IMR-90 (cell line): ENCODE measurements around the gene ARMC10. TPM values are rescaled to one million over a fixed set of nuclear protein-coding genes. Genes with fewer than 3 reads are reported as not detected.

Experiments
- ATAC-seq: fragments of 200-7000 bp; cut with Tn5 transposase; 2 replicates; pipeline ENCODE4 v1.9.1; 2020; ENCODE audit warnings: low read depth, mild to moderate bottlenecking, moderate library complexity
- BruUV-seq: library from RNA; stranded (reverse); fragments of 400-500 nt; replicated peaks from 2 replicates; lab custom pipeline; 2021; lab: Mats Ljungman, UMichigan
- CTCF ChIA-PET: fragments of 300-600 bp; formaldehyde crosslinking; extraction: SDS; loops from one replicate; lab custom pipeline; 2021; ENCODE audit warnings: antibody characterized with exemption; lab: Yijun Ruan, JAX
- POLR2A ChIA-PET: fragments of 300-600 bp; sonication (Branson Sonifier 250); formaldehyde crosslinking; loops from one replicate; lab custom pipeline; 2022; ENCODE audit warnings: antibody characterized with exemption; ENCODE audit not compliant: unreplicated experiment; lab: Charles Lee
- DNase-seq: peaks from one replicate; pipeline ENCODE4 v3.0.0; 2013
- H2AFZ ChIP-seq: replicated peaks from 2 replicates; pipeline ENCODE3; 2013; ENCODE audit warnings: low read length, mild to moderate bottlenecking; ENCODE audit not compliant: poor library complexity
- H2AK5ac ChIP-seq: 2 replicates; pipeline ENCODE4 v1.6.1; 2013; ENCODE audit warnings: low read depth, low read length, inconsistent platforms
- H2AK9ac ChIP-seq: replicated peaks from 2 replicates; pipeline ENCODE3; 2013; ENCODE audit warnings: mild to moderate bottlenecking, low read depth, low read length, moderate library complexity; ENCODE audit not compliant: poor library complexity
- H2BK120ac ChIP-seq: 2 replicates; pipeline ENCODE4 v1.6.1; 2013; ENCODE audit warnings: low read depth, low read length, inconsistent platforms
- H2BK15ac ChIP-seq: 3 replicates; pipeline ENCODE4 v1.6.1; 2013; ENCODE audit warnings: low read depth, low read length, inconsistent platforms
- H2BK20ac ChIP-seq: 2 replicates; pipeline ENCODE4 v1.6.1; 2013; ENCODE audit warnings: low read depth, mild to moderate bottlenecking, inconsistent platforms, low read length, moderate library complexity
- H2BK5ac ChIP-seq: 2 replicates; pipeline ENCODE4 v1.6.1; 2013; ENCODE audit warnings: mild to moderate bottlenecking, low read depth, low read length, inconsistent platforms; ENCODE audit not compliant: poor library complexity, severe bottlenecking
- H3K14ac ChIP-seq: replicated peaks from 2 replicates; pipeline ENCODE4 v1.6.1; 2013; ENCODE audit warnings: low read depth, low read length, inconsistent platforms
- H3K18ac ChIP-seq: 2 replicates; pipeline ENCODE4 v1.6.1; 2013; ENCODE audit warnings: low read depth, low read length, control low read depth
- H3K23ac ChIP-seq: 2 replicates; pipeline ENCODE4 v1.6.1; 2013; ENCODE audit warnings: low read depth, low read length, inconsistent platforms
- H3K27ac ChIP-seq: 2 replicates; pipeline ENCODE4 v1.5.1; 2013; ENCODE audit warnings: mild to moderate bottlenecking, control low read depth, low read length; ENCODE audit not compliant: insufficient read depth
- H3K27me3 ChIP-seq: 2 replicates; pipeline ENCODE4 v1.6.1; 2013; ENCODE audit warnings: low read length; ENCODE audit not compliant: control insufficient read depth, insufficient read depth
- H3K36me3 ChIP-seq: 2 replicates; pipeline ENCODE4 v1.6.1; 2013; ENCODE audit warnings: low read length, mixed read lengths; ENCODE audit not compliant: control insufficient read depth, insufficient read depth
- H3K4ac ChIP-seq: 2 replicates; pipeline ENCODE4 v1.6.1; 2013; ENCODE audit warnings: low read depth, low read length, inconsistent platforms
- H3K4me1 ChIP-seq: 2 replicates; pipeline ENCODE4 v1.6.1; 2013; ENCODE audit warnings: low read length, mixed read lengths; ENCODE audit not compliant: control insufficient read depth, insufficient read depth
- H3K4me2 ChIP-seq: 2 replicates; pipeline ENCODE4 v1.6.1; 2013; ENCODE audit warnings: low read depth, mild to moderate bottlenecking, control low read depth, low read length, moderate library complexity
- H3K4me3 ChIP-seq: 2 replicates; pipeline ENCODE4 v1.5.1; 2013; ENCODE audit warnings: low read depth, mild to moderate bottlenecking, control low read depth, low read length, moderate library complexity; ENCODE audit not compliant: insufficient read depth
- H3K56ac ChIP-seq: 2 replicates; pipeline ENCODE4 v1.6.1; 2013; ENCODE audit warnings: low read length, inconsistent platforms; ENCODE audit not compliant: insufficient read depth; ENCODE audit errors: extremely low read depth
- H3K79me1 ChIP-seq, 2 experiments: 2 replicates each; pipeline ENCODE4 v1.6.1; 2013; ENCODE audit warnings: low read length in 2 of 2, inconsistent platforms in 1 of 2, low read depth in 1 of 2
- H3K9ac ChIP-seq: 2 replicates; pipeline ENCODE4 v1.6.1; 2013; ENCODE audit warnings: low read depth, low read length, control low read depth
- H3K9me1 ChIP-seq: 2 replicates; pipeline ENCODE4 v1.6.1; 2013; ENCODE audit warnings: low read length, inconsistent platforms; ENCODE audit not compliant: insufficient read depth
- H3K9me3 ChIP-seq: 2 replicates; pipeline ENCODE4 v1.6.1; 2013; ENCODE audit warnings: low read length; ENCODE audit not compliant: control insufficient read depth, insufficient read depth
- H4K20me1 ChIP-seq: 2 replicates; pipeline ENCODE4 v1.6.1; 2013; ENCODE audit warnings: low read length, inconsistent platforms; ENCODE audit not compliant: insufficient read depth
- H4K5ac ChIP-seq: 2 replicates; pipeline ENCODE4 v1.6.1; 2013; ENCODE audit warnings: mild to moderate bottlenecking, low read depth, low read length, control low read depth
- H4K8ac ChIP-seq, 2 experiments: 2 replicates each; pipeline ENCODE4 v1.6.1; 2013; ENCODE audit warnings: low read depth in 2 of 2, low read length in 2 of 2, control low read depth in 1 of 2, inconsistent platforms in 1 of 2
- H4K91ac ChIP-seq: 2 replicates; pipeline ENCODE4 v1.6.1; 2013; ENCODE audit warnings: low read depth, low read length, inconsistent platforms; ENCODE audit not compliant: insufficient read depth
- BHLHE40 ChIP-seq: fragments of 150-350 bp; IDR thresholded peaks from 2 replicates; pipeline ENCODE4 v1.6.1; 2016; ENCODE audit warnings: mild to moderate bottlenecking, low read depth, low read length
- CEBPB ChIP-seq: IDR thresholded peaks from 2 replicates; pipeline ENCODE4 v1.6.1; 2012; ENCODE audit warnings: low read depth, low read length, improper control_type of control experiment
- CHD1 ChIP-seq: IDR thresholded peaks from 2 replicates; pipeline ENCODE4 v1.6.1; 2012; ENCODE audit warnings: low read depth, low read length, improper control_type of control experiment
- CTCF ChIP-seq: conservative IDR thresholded peaks from 2 replicates; pipeline ENCODE4 v1.5.1; 2012; ENCODE audit warnings: mild to moderate bottlenecking, low read depth, low read length, improper control_type of control experiment
- ELK1 ChIP-seq: fragments of 150-350 bp; IDR thresholded peaks from 2 replicates; pipeline ENCODE4 v1.6.1; 2016; ENCODE audit warnings: low read depth, mild to moderate bottlenecking, low read length, moderate library complexity, borderline replicate concordance
- FOS ChIP-seq: fragments of 150-350 bp; IDR thresholded peaks from 2 replicates; pipeline ENCODE4 v1.6.1; 2016; ENCODE audit warnings: low read depth, low read length
- MAFK ChIP-seq: IDR thresholded peaks from 2 replicates; pipeline ENCODE4 v1.6.1; 2012; ENCODE audit warnings: low read depth, low read length, improper control_type of control experiment
- MAZ ChIP-seq: IDR thresholded peaks from 2 replicates; pipeline ENCODE4 v1.6.1; 2012; ENCODE audit warnings: low read depth, mild to moderate bottlenecking, low read length, improper control_type of control experiment, moderate library complexity, borderline replicate concordance
- MXI1 ChIP-seq: IDR thresholded peaks from 2 replicates; pipeline ENCODE4 v1.6.1; 2012; ENCODE audit warnings: low read depth, mild to moderate bottlenecking, low read length, moderate library complexity, borderline replicate concordance
- NFE2L2 ChIP-seq: fragments of 150-350 bp; IDR thresholded peaks from 2 replicates; pipeline ENCODE4 v1.6.1; 2016; ENCODE audit warnings: low read depth, mild to moderate bottlenecking, low read length
- POLR2A ChIP-seq: IDR thresholded peaks from 2 replicates; pipeline ENCODE4 v1.6.1; 2012; ENCODE audit warnings: mild to moderate bottlenecking, low read depth, low read length
- RAD21 ChIP-seq: IDR thresholded peaks from 2 replicates; pipeline ENCODE4 v1.6.1; 2012; ENCODE audit warnings: low read length, improper control_type of control experiment
- RCOR1 ChIP-seq: IDR thresholded peaks from 2 replicates; pipeline ENCODE4 v1.6.1; 2012; ENCODE audit warnings: mild to moderate bottlenecking, low read length, improper control_type of control experiment; ENCODE audit not compliant: insufficient replicate concordance
- RFX5 ChIP-seq: IDR thresholded peaks from 2 replicates; pipeline ENCODE4 v1.8.0; 2012; ENCODE audit warnings: low read depth, mild to moderate bottlenecking, low read length, moderate library complexity
- SMC3 ChIP-seq: fragments of 150-350 bp; IDR thresholded peaks from 2 replicates; pipeline ENCODE4 v1.6.1; 2016; ENCODE audit warnings: low read depth, mild to moderate bottlenecking, antibody characterized with exemption, low read length, moderate library complexity
- USF2 ChIP-seq: fragments of 150-350 bp; IDR thresholded peaks from 2 replicates; pipeline ENCODE4 v1.6.1; 2017; ENCODE audit warnings: mild to moderate bottlenecking, antibody characterized with exemption, low read length, low read depth
- WGBS, 2 experiments: methylation state at CpG; one replicate each; pipeline versions ENCODE4 v1.1.5 to v1.1.7; 2013; ENCODE audit warnings: missing lambda C conversion rate in 2 of 2; ENCODE audit not compliant: insufficient read length in 1 of 2; ENCODE audit errors: extremely low coverage in 2 of 2; 5-methylcytosine and 5-hydroxymethylcytosine counted together
- dilution Hi-C: fragments of 300-500 bp; cut with HindIII; formaldehyde crosslinking; loops from one replicate; pipeline ENCODE4 v1.14.3; 2018; ENCODE audit warnings: low sequenced_read_pairs; ENCODE audit not compliant: unreplicated experiment
- in situ Hi-C: fragments of 300-500 bp; cut with MboI; formaldehyde crosslinking; loops from 3 replicates; pipeline ENCODE4 v1.14.3; 2019; ENCODE audit warnings: low sequenced_read_pairs, inconsistent platforms, mixed read lengths
- intact Hi-C: fragments of 100-400 bp; cut with micrococcal nuclease; formaldehyde crosslinking; loops from 2 replicates; pipeline ENCODE4 v1.10.0; 2022
- polyA plus RNA-seq, 3 experiments: library from polyadenylated mRNA; depleted of rRNA; stranded (reverse); fragments of >200 nt; gene quantifications; 2 replicates each; pipeline ENCODE4 v1.2.3, GENCODE V29; 2012; ENCODE audit warnings: low replicate concordance in 1 of 3
- total RNA-seq: library from RNA; depleted of rRNA; stranded (reverse); fragments of >200 nt; gene quantifications from 2 replicates; pipeline ENCODE4 v1.2.3, GENCODE V29; 2012

Gene ARMC10
- total and polyA plus RNA-seq, 2 of the 4 experiments (the other 2 are of a cell fraction), result 17.4 to 21.0 TPM

- H4K91ac ChIP-seq, result no peak overlapping the region
- POLR2A ChIA-PET, result interaction anchor here (0.6 kb wide), 2 partner anchors 23 kb away, joined by 3 to 9 read pairs; no protein-coding TSS in a partner anchor
Measured at GRCh38 chr7:103119791-103120291, 44.9 kb downstream of the ARMC10 start.

More at GRCh38 chr7:103119791-103120291, 44.9 kb downstream of the ARMC10 start:
- H3K27ac ChIP-seq, result no peak overlapping the region
- H3K27me3 ChIP-seq, result no peaks in the 10 kb centered on the region
- no peak overlapping the region for H3K18ac ChIP-seq
- ATAC-seq (no peak), DNase-seq (no peak)
- intact Hi-C loops (loop anchor here (10.0 kb wide), 1 partner anchor 175 kb away; the partner anchor contains the start of gene PMPCB), dilution Hi-C loops (no loop called here), in situ Hi-C loops (no loop called here)
- H4K20me1 ChIP-seq, result no peaks in the 10 kb centered on the region
- H3K36me3 ChIP-seq, result peaks cover 9% of the 10 kb centered on the region
- H3K4me2 ChIP-seq, result no peak overlapping the region
- H2AK9ac ChIP-seq, result no peak overlapping the region
- H4K8ac ChIP-seq, result no peak overlapping the region
- WGBS, 2 experiments, result no CpG with 5 or more reads among the region's 11 CpGs
- H3K4me3 ChIP-seq, result no peak overlapping the region
- no peak overlapping the region for H4K5ac ChIP-seq
- H3K14ac ChIP-seq, result no peak overlapping the region
- CTCF ChIA-PET, result no interaction called here
- no peak overlapping the region for H3K23ac ChIP-seq
- H3K9me3 ChIP-seq, result no peaks in the 10 kb centered on the region
- H2AFZ ChIP-seq, result no peak overlapping the region
- H2BK5ac ChIP-seq, result no peak overlapping the region
- H3K9ac ChIP-seq, result no peak overlapping the region
- no peak overlapping the region for H3K4ac ChIP-seq
- TF ChIP-seq RCOR1 (no peak), MXI1 (no peak), CHD1 (no peak), CTCF (no peak), CEBPB (no peak), SMC3 (no peak), MAFK (no peak), USF2 (no peak), BHLHE40 (no peak), MAZ (no peak), RAD21 (no peak), POLR2A (no peak), NFE2L2 (no peak), FOS (no peak), ELK1 (no peak), RFX5 (no peak)
- BruUV-seq, result no TSS peak
- no peak overlapping the region for H2AK5ac ChIP-seq
- H2BK20ac ChIP-seq, result no peak overlapping the region
- no peak overlapping the region for H2BK15ac ChIP-seq
- H2BK120ac ChIP-seq, result no peak overlapping the region
- no peaks in the 10 kb centered on the region for H3K4me1 ChIP-seq
- 0 out of 2 replicates have a peak, but pooled peaks cover 7% of the 10 kb centered on the region for H3K9me1 ChIP-seq
- no peaks in the 10 kb centered on the region for H3K79me1 ChIP-seq
- H3K56ac ChIP-seq, result no peak overlapping the region
